AG04450 (cell line): Measurements from ENCODE around the gene EPPIN. TPM values are rescaled to one million over a fixed set of nuclear protein-coding genes. Genes with fewer than 3 reads are reported as not detected.

Experiments used
- CTCF ChIA-PET: fragments of 300-600, 350-600 bp; formaldehyde crosslinking; extraction: SDS; loops from one replicate; lab custom pipeline; 2022; ENCODE audit warnings: antibody characterized with exemption, inconsistent platforms; lab: Charles Lee
- POLR2A ChIA-PET: fragments of 350-600 bp; formaldehyde crosslinking; extraction: SDS; loops from one replicate; lab custom pipeline; 2021; ENCODE audit warnings: antibody characterized with exemption, inconsistent platforms; lab: Yijun Ruan, JAX
- DNase-seq: peaks from one replicate; pipeline ENCODE4 v3.0.0-alpha.2; 2011; ENCODE audit warnings: low read depth, low spot score
- H3K27ac ChIP-seq: one replicate; pipeline ENCODE4 v1.5.1; 2012; ENCODE audit warnings: low read depth, low read length, control low read depth
- H3K27me3 ChIP-seq: one replicate; pipeline ENCODE4 v1.6.0; 2012; ENCODE audit warnings: low read length; ENCODE audit not compliant: control insufficient read depth, insufficient read depth
- H3K4me3 ChIP-seq: 2 replicates; pipeline ENCODE4 v1.5.1; 2011; ENCODE audit warnings: mild to moderate bottlenecking, low read depth, low read length, control low read depth
- H3K9me3 ChIP-seq: 2 replicates; pipeline ENCODE4 v1.5.1; 2012; ENCODE audit warnings: low read length; ENCODE audit not compliant: control insufficient read depth, insufficient read depth
- CTCF ChIP-seq: IDR thresholded peaks from 2 replicates; pipeline ENCODE4 v1.5.1; 2011; ENCODE audit warnings: low read depth, low read length, control low read depth, inconsistent platforms
- polyA minus RNA-seq: library from RNA; depleted of rRNA, polyadenylated mRNA; stranded (reverse); fragments of >200 nt; gene quantifications from 2 replicates; pipeline ENCODE4 v1.2.3, GENCODE V29; 2011; rRNA and poly(A)+ RNA removed
- polyA plus RNA-seq: library from polyadenylated mRNA; depleted of rRNA; stranded (reverse); fragments of >200 nt; gene quantifications from 2 replicates; pipeline ENCODE4 v1.2.3, GENCODE V29; 2011; rRNA removed

Gene EPPIN
- polyA plus RNA-seq (not detected in 2 replicates), polyA minus RNA-seq (not detected in 2 replicates)

GRCh38 chr20:45547206-45547770, at the start of gene EPPIN:
Gene EPPIN (minus strand): TSS chr20:45547401. CDS start chr20:45547357, 44 bp downstream.
- no peak within 1 kb of the TSS for H3K27ac ChIP-seq
- peaks cover 9% of the 10 kb centered on the region for H3K27me3 ChIP-seq
- CTCF ChIA-PET, result interaction anchor here (1.8 kb wide), 1 partner anchor 224 kb away, joined by 10 read pairs; no protein-coding TSS in a partner anchor
- no peak for TF ChIP-seq CTCF
- POLR2A ChIA-PET, result no interaction called here
- H3K9me3 ChIP-seq, result no peaks in the 10 kb centered on the region
- H3K4me3 ChIP-seq, result no peak within 1 kb of the TSS
- no peak for DNase-seq

GRCh38 chr20:45595235-45595634, 48.0 kb upstream of the EPPIN start:
- Histone ChIP-seq H3K9me3 (no peaks in the 10 kb centered on the region), H3K27me3 (peaks cover 4% of the 10 kb centered on the region), H3K4me3 (no peak overlapping the region), H3K27ac (no peak overlapping the region)
- ChIA-PET CTCF (interaction anchor here (2.5 kb wide), 1 partner anchor 176 kb away, joined by 14 read pairs; no protein-coding TSS in a partner anchor), POLR2A (no interaction called here)
- TF ChIP-seq CTCF, result no peak
- no peak for DNase-seq

GRCh38 chr20:45593498-45593897, 46.3 kb upstream of the EPPIN start:
- Histone ChIP-seq H3K27ac (no peak overlapping the region), H3K9me3 (no peaks in the 10 kb centered on the region), H3K4me3 (no peak overlapping the region), H3K27me3 (peaks cover 4% of the 10 kb centered on the region)
- no peak for TF ChIP-seq CTCF
- POLR2A ChIA-PET, result no interaction called here
- no peak for DNase-seq
- CTCF ChIA-PET, result interaction anchor here (2.5 kb wide), 1 partner anchor 178 kb away, joined by 14 read pairs; no protein-coding TSS in a partner anchor

- ChIA-PET CTCF (interaction anchor here (1.0 to 2.5 kb wide), 2 partner anchors 178 to 179 kb away, joined by 9 to 14 read pairs; no protein-coding TSS in a partner anchor), POLR2A (no interaction called here)
- Histone ChIP-seq H3K4me3 (no peak overlapping the region), H3K27ac (no peak overlapping the region), H3K27me3 (peaks cover 4% of the 10 kb centered on the region), H3K9me3 (no peaks in the 10 kb centered on the region)
- peak; percentile 58 for TF ChIP-seq CTCF
- DNase-seq, result no peak
These were observed 45.5 kb upstream of the EPPIN start for GRCh38 chr20:45592574-45593189.

GRCh38 chr20:45589725-45590124, 42.5 kb upstream of the EPPIN start:
- no peak overlapping the region for H3K27ac ChIP-seq
- no peaks in the 10 kb centered on the region for H3K9me3 ChIP-seq
- no peak for DNase-seq
- H3K4me3 ChIP-seq, result no peak overlapping the region
- H3K27me3 ChIP-seq, result peaks cover 2% of the 10 kb centered on the region
- CTCF ChIA-PET, result interaction anchor here (1.9 kb wide), 1 partner anchor 181 kb away, joined by 5 read pairs; no protein-coding TSS in a partner anchor
- POLR2A ChIA-PET, result no interaction called here
- no peak for TF ChIP-seq CTCF
